Measurements from ENCODE around the gene KIAA1210.

KIAA1210 gene

DNA sequence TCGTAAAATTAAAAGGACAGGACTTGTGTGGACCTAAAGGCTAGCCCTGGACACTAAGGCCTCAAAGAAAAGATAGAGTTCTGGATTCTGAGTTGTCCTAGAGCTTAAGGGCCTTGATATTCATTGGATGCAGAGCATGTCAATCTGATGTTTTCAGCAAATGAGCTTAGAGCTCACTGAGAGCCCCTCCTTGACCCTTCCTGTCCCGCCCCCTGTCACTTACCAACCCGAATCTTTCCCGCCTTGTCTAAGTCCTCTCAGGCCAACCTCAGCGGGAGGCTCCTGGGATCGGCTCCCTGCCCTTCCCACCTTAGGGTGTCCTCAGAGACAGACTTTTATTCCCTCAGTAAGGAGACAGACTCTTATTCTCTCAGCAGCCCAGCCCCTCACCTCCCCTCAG is 54.9 kb downstream of the KIAA1210 start, which contains the start of gene CT47C1:
Gene CT47C1 (plus strand): TSS at position 250 of the 400 bp plus-strand sequence. CDS start 233 bp downstream, outside the sequence.
- no peaks in the 10 kb centered on the region for H3K4me1 ChIP-seq (ENCODE audit: control insufficient read depth, low read length)
- H4K20me1 ChIP-seq (ENCODE audit: control insufficient read depth, insufficient read depth, low read depth, low read length) = no peaks in the 10 kb centered on the region
- H3K9me2 ChIP-seq (replicated peaks; ENCODE audit: control insufficient read depth, low read length) = no peaks in the 10 kb centered on the region
- H3K4me3 ChIP-seq (ENCODE audit: low read length) = no peak within 1 kb of the TSS
- no peak within 1 kb of the TSS for H3K27ac ChIP-seq (ENCODE audit: low read depth, low read length)
- no peak within 1 kb of the TSS for H3K4me2 ChIP-seq (ENCODE audit: low read length)
- no peaks in the 10 kb centered on the region for H3K9me3 ChIP-seq (ENCODE audit: control insufficient read depth, insufficient read depth, low read length)
- H3K36me3 ChIP-seq (ENCODE audit: control insufficient read depth, low read length) = no peaks in the 10 kb centered on the region
- no peaks in the 10 kb centered on the region for H3F3A ChIP-seq (ENCODE audit: control insufficient read depth, insufficient read depth)
- no peaks in the 10 kb centered on the region for H3K79me2 ChIP-seq (ENCODE audit: control insufficient read depth, low read length)
- TF ChIP-seq, protein P1, sequence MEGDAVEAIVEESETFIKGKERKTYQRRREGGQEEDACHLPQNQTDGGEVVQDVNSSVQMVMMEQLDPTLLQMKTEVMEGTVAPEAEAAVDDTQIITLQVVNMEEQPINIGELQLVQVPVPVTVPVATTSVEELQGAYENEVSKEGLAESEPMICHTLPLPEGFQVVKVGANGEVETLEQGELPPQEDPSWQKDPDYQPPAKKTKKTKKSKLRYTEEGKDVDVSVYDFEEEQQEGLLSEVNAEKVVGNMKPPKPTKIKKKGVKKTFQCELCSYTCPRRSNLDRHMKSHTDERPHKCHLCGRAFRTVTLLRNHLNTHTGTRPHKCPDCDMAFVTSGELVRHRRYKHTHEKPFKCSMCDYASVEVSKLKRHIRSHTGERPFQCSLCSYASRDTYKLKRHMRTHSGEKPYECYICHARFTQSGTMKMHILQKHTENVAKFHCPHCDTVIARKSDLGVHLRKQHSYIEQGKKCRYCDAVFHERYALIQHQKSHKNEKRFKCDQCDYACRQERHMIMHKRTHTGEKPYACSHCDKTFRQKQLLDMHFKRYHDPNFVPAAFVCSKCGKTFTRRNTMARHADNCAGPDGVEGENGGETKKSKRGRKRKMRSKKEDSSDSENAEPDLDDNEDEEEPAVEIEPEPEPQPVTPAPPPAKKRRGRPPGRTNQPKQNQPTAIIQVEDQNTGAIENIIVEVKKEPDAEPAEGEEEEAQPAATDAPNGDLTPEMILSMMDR (IDR thresholded peaks at IDR 0.05; ENCODE audit: low read depth, low read length, poor library complexity, severe bottlenecking) = no peak
- TF ChIP-seq EZH2phosphoT487 (IDR thresholded peaks at IDR 0.05; ENCODE audit: borderline replicate concordance, low read length) = no peak
- no peaks in the 10 kb centered on the region for H3K27me3 ChIP-seq (ENCODE audit: control insufficient read depth, low read length)

DNA sequence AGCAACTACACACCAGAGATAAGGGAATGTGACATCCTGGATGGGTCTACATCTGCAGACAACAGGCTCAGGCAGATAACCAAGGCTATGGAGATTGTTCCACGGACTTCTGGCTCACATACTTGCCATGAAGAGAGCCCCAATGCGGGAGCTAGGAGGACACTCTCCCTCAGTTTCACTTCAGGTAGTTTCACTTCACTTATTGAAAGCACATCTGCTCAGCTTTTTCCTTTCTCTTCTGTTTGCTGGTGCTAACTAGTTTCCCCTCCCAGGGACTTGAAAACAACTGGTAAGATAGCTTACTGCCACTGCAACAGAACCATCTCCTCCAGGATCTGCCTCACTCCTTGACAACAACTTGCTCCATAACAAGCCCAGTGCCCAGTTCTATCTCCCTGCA is 56.2 kb downstream of the KIAA1210 start:
- H3K4me2 ChIP-seq (ENCODE audit: low read length) = no peak overlapping the region
- H3K79me2 ChIP-seq (ENCODE audit: control insufficient read depth, low read length) = no peaks in the 10 kb centered on the region
- H3F3A ChIP-seq (ENCODE audit: control insufficient read depth, insufficient read depth) = no peaks in the 10 kb centered on the region
- no peaks in the 10 kb centered on the region for H3K27me3 ChIP-seq (ENCODE audit: control insufficient read depth, low read length)
- H4K20me1 ChIP-seq (ENCODE audit: control insufficient read depth, insufficient read depth, low read depth, low read length) = no peaks in the 10 kb centered on the region
- no peaks in the 10 kb centered on the region for H3K9me2 ChIP-seq (replicated peaks; ENCODE audit: control insufficient read depth, low read length)
- no peak overlapping the region for H3K4me3 ChIP-seq (ENCODE audit: low read length)
- no peak overlapping the region for H3K27ac ChIP-seq (ENCODE audit: low read depth, low read length)
- H3K36me3 ChIP-seq (ENCODE audit: control insufficient read depth, low read length) = no peaks in the 10 kb centered on the region
- TF ChIP-seq EZH2phosphoT487 (IDR thresholded peaks at IDR 0.05; ENCODE audit: borderline replicate concordance, low read length) = no peak
- TF ChIP-seq, protein P1 (IDR thresholded peaks at IDR 0.05; ENCODE audit: low read depth, low read length, poor library complexity, severe bottlenecking) = no peak
- no peaks in the 10 kb centered on the region for H3K9me3 ChIP-seq (ENCODE audit: control insufficient read depth, insufficient read depth, low read length)
- H3K4me1 ChIP-seq (ENCODE audit: control insufficient read depth, low read length) = no peaks in the 10 kb centered on the region

- Histone ChIP-seq H3K9me2 (replicated peaks; ENCODE audit: control insufficient read depth, low read length) (no peaks in the 10 kb centered on the region), H4K20me1 (ENCODE audit: control insufficient read depth, insufficient read depth, low read depth, low read length) (no peaks in the 10 kb centered on the region), H3K79me2 (ENCODE audit: control insufficient read depth, low read length) (no peaks in the 10 kb centered on the region), H3K36me3 (ENCODE audit: control insufficient read depth, low read length) (no peaks in the 10 kb centered on the region), H3K9me3 (ENCODE audit: control insufficient read depth, insufficient read depth, low read length) (no peaks in the 10 kb centered on the region), H3F3A (ENCODE audit: control insufficient read depth, insufficient read depth) (no peaks in the 10 kb centered on the region), H3K27ac (ENCODE audit: low read depth, low read length) (no peak overlapping the region), H3K4me2 (ENCODE audit: low read length) (no peak overlapping the region), H3K4me3 (ENCODE audit: low read length) (no peak overlapping the region), H3K27me3 (ENCODE audit: control insufficient read depth, low read length) (no peaks in the 10 kb centered on the region), H3K4me1 (ENCODE audit: control insufficient read depth, low read length) (no peaks in the 10 kb centered on the region)
- TF ChIP-seq, protein P1 (IDR thresholded peaks at IDR 0.05; ENCODE audit: low read depth, low read length, poor library complexity, severe bottlenecking) = no peak
Observed at GRCh38 chrX:119069762-119070161, 57.9 kb downstream of the KIAA1210 start.

DNA sequence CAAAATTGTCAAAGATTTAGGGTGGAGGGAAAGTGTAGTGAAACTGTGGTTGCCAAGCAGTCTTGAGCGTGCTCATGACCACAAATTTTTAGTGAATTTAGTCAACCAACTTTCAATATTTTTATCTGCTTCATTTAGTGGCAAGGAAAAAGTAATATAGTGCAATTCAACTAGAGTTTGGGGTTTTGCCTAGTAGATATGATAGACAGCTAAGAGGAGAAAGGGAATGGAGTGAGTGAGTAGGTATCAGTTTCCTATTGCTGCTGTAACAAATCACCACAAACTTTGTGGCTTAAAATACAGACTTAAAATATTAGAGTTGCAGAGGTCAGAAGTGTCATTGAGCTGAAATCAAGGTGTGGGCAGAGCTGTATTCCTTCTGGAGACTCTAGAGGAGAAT is 58.5 kb downstream of the KIAA1210 start:
- H3K4me3 ChIP-seq (ENCODE audit: low read length) = no peak overlapping the region
- H4K20me1 ChIP-seq (ENCODE audit: control insufficient read depth, insufficient read depth, low read depth, low read length) = no peaks in the 10 kb centered on the region
- H3K9me3 ChIP-seq (ENCODE audit: control insufficient read depth, insufficient read depth, low read length) = no peaks in the 10 kb centered on the region
- no peak for TF ChIP-seq EZH2phosphoT487 (IDR thresholded peaks at IDR 0.05; ENCODE audit: borderline replicate concordance, low read length)
- TF ChIP-seq, protein P1 (IDR thresholded peaks at IDR 0.05; ENCODE audit: low read depth, low read length, poor library complexity, severe bottlenecking) = no peak
- no peaks in the 10 kb centered on the region for H3K36me3 ChIP-seq (ENCODE audit: control insufficient read depth, low read length)
- H3F3A ChIP-seq (ENCODE audit: control insufficient read depth, insufficient read depth) = no peaks in the 10 kb centered on the region
- H3K4me2 ChIP-seq (ENCODE audit: low read length) = no peak overlapping the region
- no peak overlapping the region for H3K27ac ChIP-seq (ENCODE audit: low read depth, low read length)
- H3K79me2 ChIP-seq (ENCODE audit: control insufficient read depth, low read length) = no peaks in the 10 kb centered on the region
- H3K4me1 ChIP-seq (ENCODE audit: control insufficient read depth, low read length) = no peaks in the 10 kb centered on the region
- no peaks in the 10 kb centered on the region for H3K27me3 ChIP-seq (ENCODE audit: control insufficient read depth, low read length)
- no peaks in the 10 kb centered on the region for H3K9me2 ChIP-seq (replicated peaks; ENCODE audit: control insufficient read depth, low read length)

All from DOHH2 (cell line).